Large intestine (tissue), 3 donors: ENCODE results near the gene ADGRF3. TPM values are rescaled to one million over a fixed set of nuclear protein-coding genes. Genes with fewer than 3 reads are reported as not detected.
"Not testable (repeated sequence)": the region's sequence is repeated elsewhere in the genome, so short reads cannot be mapped to it uniquely, and the experiment has no call there.

Experiments
- DNase-seq, 2 donors: peaks; one replicate each; pipeline versions ENCODE4 v3.0.0 to v3.0.0-alpha.2; 2013
- H3K27ac ChIP-seq: one replicate; pipeline ENCODE4 v1.5.1; 2013; ENCODE audit warnings: low read length
- H3K27me3 ChIP-seq: 2 replicates; pipeline ENCODE4 v1.6.1; 2013; ENCODE audit warnings: low read length; ENCODE audit not compliant: control insufficient read depth, insufficient read depth
- H3K36me3 ChIP-seq: 2 replicates; pipeline ENCODE4 v1.6.1; 2013; ENCODE audit warnings: low read length; ENCODE audit not compliant: control insufficient read depth, insufficient read depth
- H3K4me1 ChIP-seq: one replicate; pipeline ENCODE4 v1.6.1; 2013; ENCODE audit warnings: low read length; ENCODE audit not compliant: control insufficient read depth, insufficient read depth
- H3K4me3 ChIP-seq: one replicate; pipeline ENCODE4 v1.5.1; 2013; ENCODE audit warnings: low read length
- H3K9me3 ChIP-seq: one replicate; pipeline ENCODE4 v1.6.1; 2013; ENCODE audit warnings: mild to moderate bottlenecking, low read depth, low read length, moderate library complexity; ENCODE audit not compliant: control insufficient read depth
- WGBS: methylation state at CpG from one replicate; pipeline ENCODE4 v1.1.5; 2013; ENCODE audit warnings: low lambda C conversion rate; ENCODE audit not compliant: insufficient coverage; 5-methylcytosine and 5-hydroxymethylcytosine counted together
- polyA plus RNA-seq: library from polyadenylated mRNA; unstranded; fragments of 120-200 nt; gene quantifications from one replicate; pipeline ENCODE4 v1.2.1, GENCODE V29; 2013

The ADGRF3 gene
- polyA plus RNA-seq, 1 donor, result 0.73 TPM

DNA sequence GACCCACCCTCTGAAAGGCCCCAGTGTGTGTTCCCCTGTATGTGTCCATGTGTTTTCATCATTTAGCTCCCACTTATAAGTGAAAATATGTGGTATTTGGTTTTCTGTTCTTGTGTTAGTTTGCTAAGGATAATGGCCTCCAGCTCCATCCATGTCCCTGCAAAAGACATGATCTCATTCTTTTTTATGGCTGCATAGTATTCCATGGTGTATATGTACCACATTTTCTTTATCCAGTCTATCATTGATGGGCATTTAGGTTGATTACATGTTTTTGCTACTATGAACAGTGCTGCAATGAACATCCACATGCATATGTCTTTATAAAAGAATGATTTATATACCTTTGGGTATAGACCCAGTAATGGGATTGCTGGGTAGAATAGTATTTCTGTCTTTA lies 22.1 kb downstream of the ADGRF3 start:
- H3K27ac ChIP-seq, H3K4me3 ChIP-seq, H3K4me1 ChIP-seq, H3K9me3 ChIP-seq, H3K36me3 ChIP-seq, DNase-seq, H3K27me3 ChIP-seq: not testable (repeated sequence)

DNA sequence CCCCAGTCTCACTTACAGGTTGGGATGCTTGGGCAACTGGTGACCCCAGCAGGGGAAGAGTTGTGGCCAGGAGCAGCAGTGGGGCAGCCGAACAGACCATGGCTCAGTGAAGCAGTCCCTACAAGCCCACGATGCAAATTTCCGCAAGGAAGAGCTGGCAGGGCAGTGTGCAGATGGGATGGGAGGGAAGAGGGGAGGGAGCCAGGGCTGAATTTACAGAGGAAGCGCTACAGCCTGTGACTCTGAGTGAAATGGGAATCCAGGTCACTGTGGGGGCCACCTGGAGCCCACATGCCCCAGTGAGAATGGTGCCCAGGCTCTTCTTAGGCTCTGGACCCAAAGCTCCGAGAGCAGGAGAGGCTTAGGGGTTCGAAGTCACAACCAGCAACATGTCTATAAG lies 27.6 kb downstream of the ADGRF3 start:
- H3K4me3 ChIP-seq, result no peak overlapping the region
- H3K36me3 ChIP-seq, result no peaks in the 10 kb centered on the region
- no peaks in the 10 kb centered on the region for H3K9me3 ChIP-seq
- WGBS, result no CpG with 5 or more reads among the region's 6 CpGs
- peaks cover 3% of the 10 kb centered on the region for H3K27me3 ChIP-seq
- no peaks in the 10 kb centered on the region for H3K4me1 ChIP-seq
- no peak for DNase-seq
- no peak overlapping the region for H3K27ac ChIP-seq

DNA sequence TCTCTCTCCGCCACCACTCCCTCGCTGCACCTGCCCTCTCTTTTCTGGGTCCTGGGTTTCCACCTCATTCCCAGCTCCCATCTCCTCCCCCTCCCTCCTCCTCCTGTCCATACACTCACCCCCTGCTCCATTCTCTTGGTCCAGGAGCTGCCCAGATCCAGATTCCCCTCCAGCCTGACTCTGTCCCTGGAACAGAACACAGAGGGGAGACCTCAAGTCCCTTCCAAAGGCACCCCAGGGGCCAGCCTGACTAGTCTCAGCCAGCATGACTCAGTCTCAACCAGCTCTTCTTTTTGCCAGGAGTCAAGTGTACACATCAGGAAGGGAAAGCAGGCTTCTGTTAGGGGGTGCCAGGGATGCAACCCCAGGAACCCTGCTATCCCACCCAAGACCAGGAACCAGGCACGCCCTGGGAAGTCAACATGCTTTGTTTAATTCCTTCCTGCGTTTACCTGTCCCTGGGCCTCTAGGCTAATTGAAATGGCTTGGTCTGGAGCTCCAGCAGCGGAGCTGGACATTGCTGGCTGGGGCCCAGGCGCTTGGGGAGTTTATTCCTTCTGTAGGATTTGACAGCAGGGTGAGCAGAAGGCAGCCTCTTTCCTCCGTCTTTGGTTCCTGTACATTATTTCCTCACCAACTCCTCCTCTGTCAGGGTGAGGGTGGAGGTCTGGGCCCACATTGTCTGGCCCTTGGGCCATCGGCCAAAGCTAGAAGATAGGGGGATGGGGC lies 29.0 kb downstream of the ADGRF3 start:
- 83% methylated on average over 1 of the region's 8 CpGs for WGBS
- no peak for DNase-seq
- Histone ChIP-seq H3K4me1 (no peaks in the 10 kb centered on the region), H3K9me3 (no peaks in the 10 kb centered on the region), H3K4me3 (no peak overlapping the region), H3K27ac (no peak overlapping the region), H3K27me3 (peaks cover 3% of the 10 kb centered on the region), H3K36me3 (no peaks in the 10 kb centered on the region)

DNA sequence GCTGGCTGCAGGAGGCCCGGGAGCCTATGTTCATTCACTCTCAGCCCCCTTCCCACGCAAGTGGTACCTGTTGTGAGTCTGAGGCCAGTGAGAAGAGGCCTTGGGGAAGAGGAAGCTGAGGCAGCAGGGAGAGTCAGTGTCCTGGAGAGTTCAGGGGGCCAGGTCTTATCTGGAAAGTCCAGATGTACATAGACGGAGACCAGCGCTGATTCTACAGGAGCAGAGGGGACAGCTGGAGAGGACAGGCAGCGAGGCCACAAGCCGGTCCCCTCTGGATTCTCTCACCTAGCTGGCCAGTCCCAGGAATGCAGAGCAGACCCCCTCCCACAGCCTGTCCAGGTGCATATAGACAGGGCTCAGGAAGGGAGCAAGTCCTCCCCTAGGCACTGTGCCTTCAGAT lies 29.7 kb downstream of the ADGRF3 start:
- WGBS, result no CpG with 5 or more reads among the region's 6 CpGs
- DNase-seq, result no peak

DNA sequence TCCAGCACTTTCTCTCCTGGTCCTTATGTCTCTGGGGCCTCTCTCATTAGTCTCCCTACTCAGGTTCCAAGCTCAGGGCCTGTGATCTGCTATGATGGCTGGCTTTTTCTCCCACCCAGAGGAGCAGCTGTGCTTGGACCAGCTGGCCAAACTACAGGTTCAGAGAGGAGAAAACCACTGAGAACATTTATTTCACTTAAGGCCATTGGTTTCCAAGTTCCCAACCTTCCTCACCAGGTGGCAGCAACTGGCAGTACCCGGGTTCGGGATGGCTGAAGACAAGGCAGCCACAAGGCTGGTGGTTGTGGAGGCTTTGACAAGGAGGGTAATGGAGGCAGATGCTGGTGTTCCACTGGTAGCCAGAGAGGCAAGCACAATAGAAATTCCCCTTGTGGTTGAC lies 30.5 kb downstream of the ADGRF3 start:
- no peak overlapping the region for H3K27ac ChIP-seq
- H3K4me1 ChIP-seq, result no peaks in the 10 kb centered on the region
- no peaks in the 10 kb centered on the region for H3K36me3 ChIP-seq
- H3K4me3 ChIP-seq, result no peak overlapping the region
- no peak for DNase-seq
- WGBS, result no CpG with 5 or more reads among the region's 2 CpGs
- no peaks in the 10 kb centered on the region for H3K9me3 ChIP-seq
- H3K27me3 ChIP-seq, result peaks cover 3% of the 10 kb centered on the region

More for the DNA sequence above, 29.7 kb downstream of the ADGRF3 start:
- Histone ChIP-seq H3K27ac (no peak overlapping the region), H3K9me3 (no peaks in the 10 kb centered on the region), H3K4me3 (no peak overlapping the region), H3K36me3 (no peaks in the 10 kb centered on the region), H3K4me1 (no peaks in the 10 kb centered on the region), H3K27me3 (peaks cover 3% of the 10 kb centered on the region)

DNA sequence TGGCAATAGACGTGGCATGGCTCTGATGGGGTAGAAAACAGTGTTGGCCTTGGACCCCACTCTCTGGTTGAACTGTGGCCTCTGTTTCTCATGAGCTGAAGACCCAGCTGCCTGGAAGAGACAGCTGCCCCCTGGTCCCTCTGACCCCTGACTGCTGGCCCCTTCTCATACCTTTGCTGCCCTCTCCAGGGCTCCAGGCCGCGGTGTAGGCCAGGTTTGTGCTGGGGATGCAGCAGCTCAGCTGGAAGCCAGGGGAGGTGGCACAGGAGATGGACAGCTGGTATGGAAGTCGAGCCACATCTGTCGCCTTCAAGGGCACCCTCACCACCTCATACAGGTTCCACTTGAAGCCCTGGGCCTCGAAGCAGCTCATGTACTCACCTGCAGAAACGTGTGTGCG lies 32.3 kb downstream of the ADGRF3 start:
- no CpG with 5 or more reads among the region's 8 CpGs for WGBS
- no peak for DNase-seq
- Histone ChIP-seq H3K27me3 (peaks cover 3% of the 10 kb centered on the region), H3K9me3 (no peaks in the 10 kb centered on the region), H3K4me3 (no peak overlapping the region), H3K36me3 (no peaks in the 10 kb centered on the region), H3K27ac (no peak overlapping the region), H3K4me1 (no peaks in the 10 kb centered on the region)

DNA sequence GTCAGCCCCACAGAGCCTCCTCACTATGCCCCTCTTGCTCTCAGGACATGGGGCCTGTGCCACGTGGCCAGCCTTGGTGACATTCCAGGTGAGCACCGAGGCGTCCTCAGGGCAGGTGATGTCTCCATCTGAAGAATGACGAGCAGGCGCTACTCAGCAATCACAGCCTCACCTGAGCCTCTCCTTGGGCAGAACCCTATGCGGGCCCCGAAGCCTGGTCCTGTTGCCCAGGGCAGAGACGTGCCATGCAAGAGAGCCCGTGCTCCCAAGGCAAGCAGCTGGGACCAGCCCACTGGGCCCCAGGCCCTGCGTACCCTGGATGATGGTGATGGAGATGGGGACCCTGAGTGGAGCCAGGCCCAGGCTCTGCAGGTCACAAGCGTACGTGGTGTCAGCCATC lies 33.1 kb downstream of the ADGRF3 start:
- no peak overlapping the region for H3K27ac ChIP-seq
- no peaks in the 10 kb centered on the region for H3K27me3 ChIP-seq
- no peak for DNase-seq
- H3K9me3 ChIP-seq, result no peaks in the 10 kb centered on the region
- WGBS, result no CpG with 5 or more reads among the region's 12 CpGs
- no peak overlapping the region for H3K4me3 ChIP-seq
- no peaks in the 10 kb centered on the region for H3K36me3 ChIP-seq
- H3K4me1 ChIP-seq, result no peaks in the 10 kb centered on the region

DNA sequence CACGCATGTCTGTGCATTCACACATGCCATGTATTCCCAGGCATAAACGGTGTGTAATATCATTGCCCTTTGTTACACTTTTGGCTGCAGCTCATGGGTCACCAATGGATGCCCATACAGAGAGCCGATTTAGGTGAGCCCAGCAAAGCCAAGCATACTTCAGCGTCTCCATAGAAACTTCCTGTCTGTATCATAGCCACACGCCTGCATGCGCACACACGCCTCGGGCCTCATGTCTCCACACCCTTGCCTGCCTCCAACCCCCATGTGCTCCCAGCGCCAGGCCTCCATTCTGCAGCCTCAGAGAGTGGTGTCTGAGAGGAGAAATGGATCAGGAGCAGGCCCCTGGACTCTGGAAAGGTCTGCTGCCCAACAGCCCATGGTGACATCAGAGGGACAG lies 34.1 kb downstream of the ADGRF3 start:
- no peak overlapping the region for H3K27ac ChIP-seq
- no peak for DNase-seq
- no peaks in the 10 kb centered on the region for H3K27me3 ChIP-seq
- no CpG with 5 or more reads among the region's 9 CpGs for WGBS
- no peaks in the 10 kb centered on the region for H3K36me3 ChIP-seq
- H3K4me1 ChIP-seq, result no peaks in the 10 kb centered on the region
- H3K4me3 ChIP-seq, result no peak overlapping the region
- H3K9me3 ChIP-seq, result no peaks in the 10 kb centered on the region

DNA sequence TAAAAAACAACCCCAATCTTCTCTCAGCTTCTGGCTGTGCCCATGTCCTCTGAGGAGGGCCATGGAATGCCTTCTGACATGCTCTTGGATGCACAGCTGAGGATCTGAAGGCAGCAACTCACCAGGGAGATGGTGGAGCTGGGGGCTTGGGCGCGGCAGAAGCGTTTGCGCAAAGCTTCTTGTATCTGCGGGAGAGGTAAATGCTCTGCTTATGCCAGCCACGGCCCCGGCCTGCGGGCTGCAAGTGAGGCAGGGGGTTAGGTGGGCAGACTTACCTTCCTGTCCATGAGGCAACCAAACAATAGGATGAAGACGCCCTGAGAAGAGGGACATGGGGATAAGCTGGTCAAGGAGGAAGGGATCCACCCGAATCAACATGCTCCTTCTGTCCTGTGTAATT lies 36.7 kb downstream of the ADGRF3 start:
- no peak overlapping the region for H3K4me3 ChIP-seq
- no peaks in the 10 kb centered on the region for H3K4me1 ChIP-seq
- DNase-seq, result no peak
- no peaks in the 10 kb centered on the region for H3K9me3 ChIP-seq
- whole genome bisulfite sequencing, result no CpG with 5 or more reads among the region's 10 CpGs
- H3K27me3 ChIP-seq, result no peaks in the 10 kb centered on the region
- no peaks in the 10 kb centered on the region for H3K36me3 ChIP-seq
- H3K27ac ChIP-seq, result no peak overlapping the region

DNA sequence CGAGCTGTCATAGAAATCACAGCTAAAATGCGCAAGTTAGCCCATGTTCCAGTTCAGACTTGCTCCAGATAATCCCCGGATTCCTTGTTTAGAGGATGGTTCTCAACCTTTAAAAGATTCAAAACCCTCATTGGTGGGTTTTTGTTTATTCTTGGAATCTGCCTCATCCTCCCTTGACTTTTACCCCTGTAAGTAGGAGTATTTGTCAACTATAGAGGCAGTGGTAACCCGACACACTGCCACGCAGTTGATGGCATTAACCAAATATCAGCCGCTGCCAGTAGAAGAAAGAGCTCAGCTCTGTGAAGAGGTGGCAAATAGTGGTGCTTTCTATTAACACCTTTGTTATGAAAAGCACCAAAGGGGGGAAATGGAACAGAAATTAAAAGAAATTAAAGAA lies 41.0 kb downstream of the ADGRF3 start:
- H3K4me1 ChIP-seq, result no peaks in the 10 kb centered on the region
- DNase-seq, result no peak
- no peaks in the 10 kb centered on the region for H3K36me3 ChIP-seq
- H3K27ac ChIP-seq, result no peak overlapping the region
- no peak overlapping the region for H3K4me3 ChIP-seq
- peaks cover 3% of the 10 kb centered on the region for H3K27me3 ChIP-seq
- WGBS, result no CpG with 5 or more reads among the region's 6 CpGs
- H3K9me3 ChIP-seq, result no peaks in the 10 kb centered on the region

DNA sequence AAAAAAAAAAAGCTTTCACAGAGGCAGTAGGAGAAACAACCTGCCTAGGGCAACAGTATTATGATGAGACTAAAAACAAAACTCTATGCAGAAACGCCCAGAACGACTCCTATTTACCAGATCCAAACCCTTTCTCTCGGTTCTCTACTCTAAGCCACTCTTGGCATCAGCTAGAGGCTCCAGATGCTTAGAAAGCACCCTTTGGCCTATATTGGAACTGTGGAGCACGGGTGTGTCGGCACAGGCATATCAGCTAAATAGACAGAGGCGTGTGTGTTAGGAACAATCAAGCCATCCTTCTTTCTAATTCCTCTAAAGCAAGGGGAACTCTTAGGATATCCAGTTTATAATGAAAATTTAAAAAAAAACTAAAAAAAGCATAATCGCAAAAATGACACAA lies 41.5 kb downstream of the ADGRF3 start:
- WGBS, result 100% methylated on average over 1 of the region's 7 CpGs
- DNase-seq, H3K4me1 ChIP-seq, H3K27me3 ChIP-seq, H3K4me3 ChIP-seq, H3K27ac ChIP-seq, H3K36me3 ChIP-seq, H3K9me3 ChIP-seq: not testable (repeated sequence)
